NOMO-1 treated with DMSO at 0.1 percent for 48 hours (cell line): Measurements from ENCODE around the gene PDE2A.

Experiments
- DNase-seq: peaks from one replicate; lab custom pipeline; 2025; ENCODE audit not compliant: unreplicated experiment; lab: John Stamatoyannopoulos, UW

The PDE2A gene

DNA sequence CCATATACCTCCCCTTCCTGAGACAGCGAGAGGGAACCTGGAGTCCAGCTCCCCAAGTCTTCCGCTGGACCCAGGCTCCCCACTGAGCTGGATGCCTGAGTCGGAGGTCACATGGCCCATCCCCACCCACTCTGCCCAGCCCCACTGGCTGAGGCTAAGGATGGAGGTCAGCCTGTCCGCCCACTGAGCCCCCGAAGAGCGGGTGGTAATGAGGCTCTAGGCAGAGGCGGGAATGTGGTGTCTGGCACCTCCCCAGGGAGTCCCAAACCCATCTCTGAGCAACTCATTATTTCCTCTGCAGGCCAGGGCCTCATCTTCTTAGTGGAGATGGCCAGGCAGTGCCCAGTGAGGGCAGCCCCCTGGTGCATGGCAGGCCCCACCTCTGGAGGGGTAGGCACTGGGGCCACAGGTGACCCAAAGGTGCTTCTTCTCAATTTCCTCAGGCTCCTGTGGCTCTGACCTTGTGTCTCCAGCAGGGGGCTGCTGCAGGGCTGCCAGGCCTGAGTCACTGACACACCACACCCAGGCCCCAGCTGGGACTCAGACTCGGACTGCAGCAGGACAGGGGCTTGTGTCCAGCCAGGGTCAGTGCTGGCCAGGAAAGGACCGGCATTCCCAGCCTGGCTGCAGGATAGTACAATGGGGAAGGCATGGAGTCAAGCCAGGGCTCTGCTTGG, 10.2 kb upstream of the PDE2A start:
- DNase-seq, result peak; percentile 24

DNA sequence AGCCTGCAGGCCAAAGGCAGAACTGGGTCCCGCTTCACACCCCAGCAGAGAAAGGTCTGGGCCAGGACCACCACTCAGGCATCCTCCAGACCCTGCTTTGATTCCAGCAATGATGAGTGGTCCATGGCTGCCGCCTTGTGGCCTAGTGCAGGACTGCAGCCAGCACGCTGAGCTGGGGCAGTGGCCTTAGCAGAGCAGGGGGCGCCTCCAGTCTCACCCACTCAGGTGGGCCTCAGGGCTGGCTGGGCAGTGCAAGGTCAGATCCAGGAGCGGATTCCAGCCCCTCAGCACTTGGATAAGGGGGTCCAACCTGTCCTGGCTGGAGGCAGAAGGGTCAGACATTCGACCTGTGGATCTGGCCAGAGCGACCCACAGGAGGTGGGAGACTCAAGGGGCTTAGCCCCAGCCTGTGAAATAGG, 9.6 kb upstream of the PDE2A start:
- DNase-seq, result peak; percentile 8

- DNase-seq, result no peak
Observed at GRCh38 chr11:72682858-72683243, 8.6 kb upstream of the PDE2A start.

GRCh38 chr11:72682238-72682857, 8.1 kb upstream of the PDE2A start:
- no peak for DNase-seq

DNA sequence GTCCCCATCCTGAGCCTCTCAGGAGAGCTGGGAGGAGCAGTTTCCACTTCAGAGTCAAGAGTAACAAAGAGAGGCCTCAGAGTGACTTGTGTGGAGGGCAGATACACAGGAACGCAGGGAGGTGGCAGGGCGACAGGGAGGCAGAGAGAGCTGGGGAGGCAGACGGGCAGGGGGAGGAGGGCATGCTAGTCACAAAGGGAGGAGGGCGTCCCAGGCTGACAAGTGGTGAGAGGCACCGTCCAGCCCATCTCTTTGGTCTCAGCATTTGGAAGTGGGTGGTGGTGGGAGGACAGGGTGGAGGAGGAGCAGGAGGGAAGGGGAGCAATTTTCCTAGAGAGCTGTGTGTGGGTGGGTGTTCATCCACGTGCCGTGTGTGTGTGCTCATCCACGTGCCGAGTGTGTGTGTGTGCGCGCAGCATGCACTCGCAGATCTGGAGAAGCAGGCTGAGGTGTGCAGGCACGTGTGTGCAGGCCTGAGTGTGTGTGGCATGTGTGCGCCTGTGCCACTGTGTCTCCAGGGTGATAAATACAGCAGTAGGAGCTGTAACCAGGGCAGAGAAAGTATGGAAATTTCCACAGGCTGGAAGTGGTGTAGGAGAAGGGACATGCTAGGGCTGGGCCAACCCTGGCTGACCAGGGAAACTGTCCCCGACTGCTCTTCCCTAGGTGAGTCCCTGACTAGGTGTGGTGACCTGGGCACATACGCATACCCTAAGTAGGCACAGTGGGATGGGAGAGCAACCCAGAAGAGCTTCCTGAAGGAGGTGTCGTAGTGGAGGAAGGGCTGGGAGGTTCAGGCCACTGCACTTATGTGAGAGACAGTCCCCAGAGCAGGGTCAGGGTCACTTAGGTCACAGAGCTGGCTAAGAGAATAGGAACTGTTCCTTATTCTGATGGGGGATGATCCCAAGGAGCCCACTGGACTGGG, 7.3 kb upstream of the PDE2A start:
- DNase-seq, result no peak

- DNase-seq, result no peak
Observed at GRCh38 chr11:72680624-72681158, 6.5 kb upstream of the PDE2A start.

GRCh38 chr11:72679869-72680268, 5.6 kb upstream of the PDE2A start:
- no peak for DNase-seq

GRCh38 chr11:72678524-72678923, 4.3 kb upstream of the PDE2A start:
- no peak for DNase-seq

DNA sequence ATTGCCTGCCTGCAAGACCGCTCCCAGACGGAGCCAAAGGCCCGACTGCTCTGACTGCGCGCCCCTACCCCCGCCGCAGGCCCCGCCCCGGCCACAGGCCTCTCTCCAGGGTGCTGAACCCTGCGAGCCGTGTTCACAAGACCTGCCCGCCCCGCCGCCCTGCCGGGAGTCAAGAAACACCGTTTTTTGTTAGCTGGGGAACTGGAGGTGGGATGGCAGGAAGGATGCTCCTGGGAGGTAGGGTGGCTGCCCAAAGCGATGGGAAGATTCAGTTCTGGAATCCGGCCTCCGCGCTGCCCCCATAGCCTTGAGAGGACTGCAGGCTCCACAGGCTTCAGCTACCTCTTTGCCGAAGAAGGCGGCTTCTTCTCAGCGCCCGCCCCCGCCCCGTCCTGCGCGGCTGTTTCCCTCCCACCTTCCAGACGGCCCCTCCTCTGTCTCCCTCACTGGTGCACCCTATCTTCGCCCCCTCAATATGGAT, 2.7 kb upstream of the PDE2A start:
- DNase-seq, result peak; percentile 55

DNA sequence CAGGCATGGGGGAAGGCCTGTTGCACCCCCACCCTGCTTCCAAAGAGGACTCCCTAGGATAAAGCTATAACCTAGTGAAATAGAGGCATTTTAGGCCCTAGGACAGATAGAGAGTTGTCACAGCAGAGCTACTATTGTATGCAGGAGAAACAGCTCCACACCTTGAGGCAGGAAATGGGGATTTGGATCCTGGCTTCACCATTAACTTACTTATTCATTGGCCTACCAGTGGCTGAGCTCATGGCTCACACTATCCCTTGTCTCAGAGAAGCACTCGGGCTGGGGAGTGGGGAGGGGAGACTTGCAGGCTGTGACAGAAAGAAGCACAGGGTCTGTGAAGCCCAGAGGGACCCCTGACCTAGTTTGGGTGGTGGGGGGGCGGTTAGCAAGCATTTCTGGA, 999 bp upstream of the PDE2A start:
- DNase-seq, result no peak

DNA sequence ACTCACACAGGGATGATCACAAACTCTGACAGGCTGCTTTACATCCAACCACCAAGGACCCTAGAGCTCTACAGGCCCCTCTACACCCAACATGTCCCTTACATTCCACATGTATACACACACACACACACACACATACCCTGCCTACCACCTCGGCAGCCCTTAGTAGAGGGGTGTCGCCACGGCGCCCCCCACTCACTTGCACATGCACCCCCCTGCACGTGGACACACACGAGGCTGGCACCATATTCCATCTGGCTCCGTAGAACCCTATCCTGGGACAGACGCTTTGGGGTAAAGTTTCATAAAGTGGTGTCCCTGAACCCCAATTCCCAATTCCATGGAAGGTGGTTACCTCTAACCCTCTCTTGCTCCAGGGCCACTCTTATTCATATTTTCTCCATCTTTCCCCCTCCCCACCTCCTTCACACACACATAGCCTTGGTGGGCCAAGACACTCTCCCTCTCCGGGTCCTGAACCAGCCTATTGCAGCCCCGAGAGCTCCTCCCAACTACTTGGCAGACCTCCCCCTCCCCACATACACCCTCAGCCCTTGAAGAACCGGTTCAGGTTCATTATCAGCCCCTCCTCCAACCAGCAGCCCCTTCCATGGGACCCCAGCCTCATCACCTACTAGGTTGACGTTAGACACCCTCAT, 809 bp downstream of the PDE2A start:
- DNase-seq, result no peak

DNA sequence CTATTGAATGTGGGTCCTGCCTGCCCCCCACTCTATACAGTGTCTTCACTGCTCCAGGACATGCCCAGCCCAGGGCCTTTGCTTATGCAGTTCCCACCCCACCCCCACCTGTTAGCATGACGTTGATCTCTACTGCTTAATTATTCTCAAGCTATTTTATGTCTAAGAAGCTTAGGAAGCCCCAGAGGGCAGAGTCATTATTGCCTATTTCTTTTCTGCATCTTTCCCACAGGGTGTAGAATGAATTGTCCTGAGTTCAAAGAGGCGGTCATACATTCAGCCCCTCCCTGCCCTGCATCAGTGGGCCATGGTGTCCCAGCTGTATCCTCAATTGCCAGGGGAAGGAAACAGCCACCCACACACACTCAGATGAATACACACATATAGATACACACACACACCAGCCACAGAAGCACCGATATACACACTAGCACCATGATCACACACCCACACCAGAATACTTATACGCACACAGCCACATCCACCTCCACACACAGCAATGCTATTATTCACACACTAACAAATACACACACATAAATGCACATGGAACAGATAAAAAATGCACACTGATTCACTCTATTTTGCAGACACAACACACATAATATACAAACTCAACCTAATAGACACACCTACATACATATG, 1.5 kb downstream of the PDE2A start:
- DNase-seq, result no peak

GRCh38 chr11:72671152-72672099, 2.8 kb downstream of the PDE2A start:
- DNase-seq, result no peak

- no peak for DNase-seq
Observed at GRCh38 chr11:72670041-72670440, 4.2 kb downstream of the PDE2A start.

GRCh38 chr11:72669527-72669926, 4.7 kb downstream of the PDE2A start:
- no peak for DNase-seq

DNA sequence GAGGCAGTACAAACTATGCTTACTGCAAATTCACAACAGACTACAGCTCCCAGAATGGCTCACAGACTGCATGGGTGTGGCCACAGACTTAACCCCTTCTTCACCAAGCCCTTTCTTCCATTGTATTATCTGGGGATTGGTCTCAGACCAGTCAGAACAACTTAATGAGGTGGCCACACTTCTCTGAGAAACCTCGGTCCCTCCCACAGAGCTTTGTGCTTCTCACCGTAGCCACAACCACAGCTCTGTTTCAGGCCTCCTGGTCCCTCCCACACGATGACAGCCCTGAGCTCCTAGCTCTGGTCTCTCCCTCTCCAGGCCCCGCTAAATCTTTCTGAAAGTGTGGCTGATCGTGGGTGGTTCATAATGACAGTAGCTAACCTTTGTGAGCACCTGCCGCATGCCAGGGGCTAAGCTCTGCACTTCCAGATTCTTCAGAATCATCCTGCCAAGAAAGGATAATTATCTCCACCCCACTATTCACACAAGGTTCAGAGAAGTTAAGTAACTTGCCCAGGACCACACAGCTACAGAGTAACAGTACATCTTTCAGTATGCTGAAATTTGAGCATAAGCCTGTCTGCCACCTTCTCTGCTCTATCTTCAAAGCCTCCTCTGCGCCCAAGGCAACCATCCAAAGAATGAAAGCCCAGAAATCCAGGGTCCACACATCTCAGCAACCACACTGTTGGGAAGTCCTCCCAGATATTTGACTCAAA, 5.4 kb downstream of the PDE2A start:
- DNase-seq, result no peak

DNA sequence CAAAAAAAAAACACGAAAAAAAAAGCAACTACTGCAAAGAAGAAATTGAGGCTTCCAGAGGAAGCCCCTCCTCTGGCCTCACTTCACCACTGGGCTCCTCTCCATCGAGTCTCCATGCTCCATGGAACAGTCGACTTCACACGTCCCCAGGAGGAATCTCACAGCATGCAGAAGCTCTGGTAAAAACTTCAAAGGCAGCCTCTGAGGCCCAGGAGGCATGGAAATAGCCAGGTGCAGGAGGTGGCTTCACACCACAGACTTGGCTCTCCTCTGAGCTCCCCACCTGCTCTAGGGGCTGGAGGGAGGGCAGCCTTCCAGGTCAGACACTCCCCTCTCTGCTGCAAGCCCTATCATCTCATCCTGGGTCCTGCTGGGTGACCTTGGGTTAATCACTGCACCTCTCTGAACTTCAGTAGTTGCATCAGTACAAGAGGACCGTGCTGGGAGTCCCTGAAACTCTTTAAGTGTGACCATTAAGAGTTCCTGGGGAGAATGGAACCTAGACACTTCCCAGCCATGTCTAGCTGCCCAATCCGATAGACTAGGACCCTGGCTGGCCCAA, 8.2 kb downstream of the PDE2A start:
- no peak for DNase-seq

- DNase-seq, result no peak
Observed at GRCh38 chr11:72662036-72662435, 12.2 kb downstream of the PDE2A start.
